Measurements from ENCODE around the gene LMTK3.

The LMTK3 gene

GRCh38 chr19:48511800-48512503, at the start of gene LMTK3:
TSS of gene LMTK3 (minus strand) at chr19:48511835. CDS start at chr19:48511576, 259 bp downstream.
- DNase-seq = peak; percentile 78

GRCh38 chr19:48561412-48561811, 49.8 kb upstream of the LMTK3 start:
- DNase-seq = no peak

- DNase-seq = no peak
These were observed 48.5 kb upstream of the LMTK3 start for GRCh38 chr19:48560095-48560530.

- DNase-seq = no peak
These were observed 46.5 kb upstream of the LMTK3 start for GRCh38 chr19:48558018-48558684.

- no peak for DNase-seq
These were observed 45.2 kb upstream of the LMTK3 start for GRCh38 chr19:48556825-48557224.

- DNase-seq = no peak
These were observed 44.5 kb upstream of the LMTK3 start for GRCh38 chr19:48556163-48556562.

GRCh38 chr19:48554385-48555091, 42.9 kb upstream of the LMTK3 start:
- DNase-seq = no peak

- no peak for DNase-seq
These were observed 42.2 kb upstream of the LMTK3 start for GRCh38 chr19:48553676-48554384.

GRCh38 chr19:48552406-48553322, 41.0 kb upstream of the LMTK3 start:
- DNase-seq = no peak

GRCh38 chr19:48551437-48552302, 40.0 kb upstream of the LMTK3 start, which contains the start of gene SULT2B1:
TSS of gene SULT2B1 (plus strand) at chr19:48552172. CDS start at chr19:48552253, 81 bp downstream.
- DNase-seq = no peak

GRCh38 chr19:48549380-48549779, 37.7 kb upstream of the LMTK3 start:
- DNase-seq = no peak

- DNase-seq = no peak
These were observed 36.7 kb upstream of the LMTK3 start for GRCh38 chr19:48548253-48548911.

- no peak for DNase-seq
These were observed 36.1 kb upstream of the LMTK3 start for GRCh38 chr19:48547722-48548121.

GRCh38 chr19:48544856-48545750, 33.5 kb upstream of the LMTK3 start:
- no peak for DNase-seq

GRCh38 chr19:48543121-48543710, 31.6 kb upstream of the LMTK3 start:
- no peak for DNase-seq

- no peak for DNase-seq
These were observed 30.2 kb upstream of the LMTK3 start for GRCh38 chr19:48541813-48542212.

GRCh38 chr19:48540110-48540509, 28.5 kb upstream of the LMTK3 start:
- DNase-seq = no peak

- DNase-seq = no peak
These were observed 28.0 kb upstream of the LMTK3 start for GRCh38 chr19:48539503-48540096.

Measured in activated CD4-positive, alpha-beta T cell treated with anti-CD3 and anti-CD28 coated beads, Interleukin-10, Interleukin-2, amounts not matched to agents 100 ng/mL and 50 ng/mL, durations not matched to agents 16 hours and 8 hours (primary cell).